Stimulated activated CD8-positive, alpha-beta memory T cell treated with anti-CD3 and anti-CD28 coated beads, Interleukin-12 subunit alpha, Interleukin-12 subunit beta, amount 100 ng/mL, for 1 hour (primary cell): Measurements from ENCODE around the gene LGALS9B.
"Not testable (repeated sequence)": the region's sequence is repeated elsewhere in the genome, so short reads cannot be mapped to it uniquely, and the experiment has no call there.

Source experiments
- DNase-seq: peaks from one replicate; pipeline ENCODE4 v3.0.0-alpha.2; 2020; ENCODE audit warnings: low read depth

LGALS9B gene

GRCh38 chr17:20466999-20467398, 340 bp downstream of the LGALS9B start:
- DNase-seq, result not testable (repeated sequence)

DNA sequence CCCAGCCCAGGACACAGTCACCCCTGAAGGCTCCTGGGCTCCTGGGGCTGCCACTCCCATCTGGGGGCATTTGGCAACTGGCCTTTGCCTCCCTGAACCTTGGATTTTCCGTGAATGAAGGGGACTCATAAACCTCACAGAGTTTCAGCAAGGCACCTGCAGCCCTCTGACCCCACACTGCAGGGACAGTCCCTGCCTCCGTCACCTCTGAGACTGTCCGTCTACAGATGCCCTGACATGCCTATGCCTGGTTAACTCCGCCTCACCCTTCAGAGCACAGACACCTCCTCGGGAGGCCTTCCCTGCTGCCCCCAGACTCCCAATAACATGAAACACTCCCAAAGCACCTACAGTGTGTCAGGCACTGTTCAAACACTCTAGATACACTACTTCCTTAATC, 786 bp downstream of the LGALS9B start:
- DNase-seq, result not testable (repeated sequence)

DNA sequence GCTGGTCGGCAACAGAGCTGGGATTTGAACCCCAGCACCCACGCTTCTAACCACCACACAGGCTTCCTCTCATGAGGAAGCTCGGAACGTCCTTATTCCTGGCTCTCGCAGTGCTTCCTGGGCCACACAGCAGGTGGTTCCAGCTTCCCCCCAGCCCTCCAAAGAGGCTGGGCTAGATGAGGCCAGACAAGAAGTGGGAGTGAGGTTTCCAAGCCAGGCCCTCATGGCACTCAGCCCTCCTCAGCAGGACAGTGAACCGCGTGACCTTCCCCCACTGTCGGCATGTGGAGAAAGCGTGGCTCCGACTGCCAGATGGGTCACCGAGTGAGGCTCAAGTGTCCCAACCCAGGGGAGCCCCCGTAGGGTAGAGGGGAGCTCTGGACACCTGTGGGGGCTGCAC, 1.8 kb downstream of the LGALS9B start:
- DNase-seq, result not testable (repeated sequence)

DNA sequence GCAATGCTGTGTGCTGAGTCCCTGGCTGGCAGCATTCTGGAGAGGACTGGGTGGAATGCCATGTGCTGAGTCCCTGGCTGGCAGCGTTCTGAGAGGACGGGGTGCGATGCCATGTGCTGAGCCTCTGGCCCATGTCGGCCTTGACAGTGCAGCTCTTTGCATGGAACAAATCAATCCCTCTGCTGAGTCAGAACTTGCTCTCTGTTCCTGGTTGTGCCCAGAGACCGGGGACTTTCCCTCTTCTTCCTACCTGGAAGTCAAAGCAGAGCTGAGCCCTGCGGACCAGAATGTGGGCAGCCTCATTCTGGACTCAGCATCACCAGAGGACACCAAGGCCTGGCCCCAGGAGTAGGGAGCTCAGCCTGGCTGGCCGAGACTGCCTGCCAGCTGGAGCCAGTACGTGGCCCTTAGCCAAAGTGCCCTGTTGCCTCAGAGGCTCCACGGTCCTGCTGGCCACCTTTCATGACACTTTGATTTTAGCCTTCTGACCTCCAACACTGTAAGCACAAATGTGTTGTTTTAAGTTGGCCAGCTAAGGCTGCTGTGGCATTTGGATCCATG, 2.4 kb downstream of the LGALS9B start:
- DNase-seq, result not testable (repeated sequence)

GRCh38 chr17:20462158-20462557, 5.2 kb downstream of the LGALS9B start:
- not testable (repeated sequence) for DNase-seq

DNA sequence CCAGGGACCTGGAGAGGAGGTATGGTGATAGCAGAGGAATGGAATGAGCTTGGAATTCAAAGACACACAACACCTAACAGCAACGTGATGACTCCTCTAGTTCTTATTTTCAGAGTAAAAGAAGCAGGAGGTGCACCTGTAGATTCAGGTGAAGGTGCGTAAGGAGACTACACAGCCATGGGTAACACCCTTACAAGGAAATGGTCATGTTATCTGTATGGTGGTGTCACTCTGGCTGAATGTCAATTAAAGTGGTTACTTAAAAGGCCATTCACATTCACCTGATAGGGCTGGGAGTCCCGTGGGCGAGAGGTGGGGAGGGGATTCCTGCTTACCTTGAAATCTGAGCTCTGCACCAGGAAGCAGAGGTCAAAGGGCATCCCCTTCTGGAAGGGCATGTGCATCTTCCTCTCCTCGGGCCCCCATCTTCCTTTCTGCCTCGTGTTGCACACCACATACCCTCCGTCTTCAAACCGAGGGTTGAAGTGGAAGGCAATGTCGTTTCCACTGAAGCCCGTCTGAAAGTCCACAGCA, 9.4 kb downstream of the LGALS9B start:
- DNase-seq, result not testable (repeated sequence)

DNA sequence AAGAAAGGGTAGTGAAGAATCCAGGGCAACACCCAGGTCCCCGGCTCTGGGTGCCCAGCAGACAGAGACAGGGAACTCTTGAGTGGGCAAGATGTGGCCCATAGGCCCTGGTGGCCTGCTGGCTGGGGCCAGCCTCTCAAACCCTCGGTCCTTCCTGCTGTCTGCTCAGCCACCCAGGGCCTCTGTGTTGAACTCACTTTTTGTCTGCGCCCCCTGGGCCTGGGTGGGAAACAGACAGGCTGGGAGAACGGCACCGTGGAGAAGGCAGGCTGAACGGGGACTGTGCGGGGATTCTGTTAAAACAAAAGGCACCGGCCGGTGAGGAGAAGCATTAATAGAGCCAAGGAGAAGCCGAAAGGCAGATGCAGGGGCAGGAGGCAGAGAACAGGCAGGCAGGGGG, 12.2 kb downstream of the LGALS9B start:
- DNase-seq, result not testable (repeated sequence)

GRCh38 chr17:20453820-20454434, 13.4 kb downstream of the LGALS9B start:
- not testable (repeated sequence) for DNase-seq

DNA sequence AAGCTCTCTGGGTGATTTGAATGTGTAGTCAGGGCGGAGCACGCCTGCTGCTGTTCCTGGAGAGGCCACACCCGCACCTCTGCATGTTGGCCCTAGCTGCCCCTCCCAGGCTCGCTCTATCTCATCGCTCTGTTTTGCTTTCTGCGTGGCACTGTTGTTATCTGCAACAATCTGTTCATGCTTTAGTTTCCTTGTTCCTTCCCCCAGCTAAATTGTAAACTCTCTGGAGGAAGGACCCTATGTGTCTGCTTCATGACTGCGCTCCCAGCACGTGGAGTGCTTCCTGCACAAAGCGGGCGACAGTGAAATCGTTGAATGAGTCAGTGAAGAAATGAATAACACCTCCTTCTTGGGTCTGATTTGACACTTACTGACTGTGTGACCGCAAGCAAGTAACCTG, 16.5 kb downstream of the LGALS9B start:
- DNase-seq, result not testable (repeated sequence)

DNA sequence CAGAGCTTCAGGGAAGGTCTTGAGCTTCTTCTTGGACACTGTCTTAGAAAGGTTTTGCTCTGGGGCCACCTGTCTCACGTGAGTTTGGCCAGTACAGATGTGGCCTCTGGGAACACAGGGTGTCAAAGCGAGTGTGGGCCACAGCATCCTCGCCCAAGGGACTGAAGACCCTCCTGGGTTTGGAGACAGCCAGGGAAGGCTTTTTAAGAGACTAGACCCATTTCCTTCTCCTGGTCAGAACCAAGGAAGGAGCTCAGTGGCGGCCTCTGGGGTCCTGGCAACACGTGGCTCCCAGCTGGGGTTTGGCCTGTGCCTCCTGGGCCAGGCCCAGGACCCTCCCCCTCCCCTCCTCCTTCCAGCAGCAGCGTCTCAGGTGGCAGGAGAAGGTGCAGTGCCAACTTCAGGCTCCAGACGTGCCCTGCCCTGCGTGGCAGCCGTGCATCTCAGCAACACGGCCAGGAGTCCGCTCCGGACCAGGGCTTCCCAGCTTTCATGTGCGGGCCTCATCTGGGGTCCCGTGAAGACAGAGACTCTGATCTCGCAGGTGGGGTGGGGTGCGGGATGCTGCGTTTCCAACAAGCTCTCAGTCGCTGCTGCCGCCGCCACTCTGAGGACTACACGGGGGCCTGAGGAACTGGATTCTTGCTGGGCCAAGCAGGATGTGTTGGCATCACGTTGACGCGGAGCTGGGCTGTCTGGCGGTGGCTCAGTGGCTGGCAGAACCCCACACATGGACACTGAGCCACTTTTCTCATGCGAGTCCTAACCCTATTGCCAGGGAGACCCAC, 19.6 kb downstream of the LGALS9B start:
- DNase-seq, result not testable (repeated sequence)

- not testable (repeated sequence) for DNase-seq
Observed at GRCh38 chr17:20446895-20447294, 20.4 kb downstream of the LGALS9B start.

DNA sequence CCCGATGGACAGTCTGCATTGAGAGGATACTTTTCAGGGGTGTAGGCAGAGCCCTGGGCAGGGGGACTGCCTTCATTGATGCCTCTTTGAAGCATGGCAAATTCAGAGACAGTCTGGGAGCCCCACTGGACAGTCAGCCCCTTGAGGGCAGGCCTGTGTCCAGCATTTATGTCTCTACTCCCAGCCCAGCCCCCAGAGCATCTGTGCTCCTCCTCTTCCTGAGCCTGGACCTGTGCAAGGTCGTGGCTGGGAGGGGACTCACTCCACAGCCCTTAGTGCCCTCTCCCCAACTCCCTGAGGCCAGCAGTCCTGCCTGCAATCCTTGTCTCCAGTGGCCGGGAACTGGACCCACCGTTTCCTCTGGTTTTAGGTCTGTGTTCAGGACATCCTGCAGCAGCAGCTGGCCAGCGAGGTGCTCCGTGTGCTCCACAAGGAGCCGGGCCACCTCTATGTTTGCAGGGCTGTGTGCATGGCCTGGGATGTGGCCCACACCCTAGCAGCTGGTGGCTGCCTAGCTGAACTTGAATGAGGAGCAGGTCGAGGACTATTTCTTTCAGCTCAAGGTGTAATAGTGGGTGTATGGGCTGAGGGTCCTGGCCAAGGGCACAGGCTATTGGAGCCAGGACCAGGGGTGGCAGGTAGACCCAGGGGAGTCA, 22.6 kb downstream of the LGALS9B start:
- not testable (repeated sequence) for DNase-seq

DNA sequence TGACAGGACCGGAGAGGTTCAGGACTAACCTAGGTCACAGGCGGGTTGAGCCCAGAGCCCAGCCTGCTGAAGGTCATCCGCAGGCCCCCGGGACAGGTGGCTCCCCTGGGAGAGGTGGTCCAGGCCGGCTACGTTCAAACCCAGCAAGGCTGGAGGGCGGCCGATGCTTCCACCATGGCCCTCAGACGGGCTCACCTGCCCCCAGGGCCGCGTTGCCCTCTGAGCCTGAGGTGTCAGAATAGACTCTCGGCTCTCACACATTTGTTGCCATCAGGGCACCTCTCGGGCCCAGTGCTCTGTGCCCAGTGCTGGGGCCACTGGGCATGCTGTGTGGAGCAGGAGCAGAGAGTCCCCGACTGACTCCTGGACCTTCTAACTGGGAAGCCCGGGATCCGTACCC, 23.2 kb downstream of the LGALS9B start:
- not testable (repeated sequence) for DNase-seq

DNA sequence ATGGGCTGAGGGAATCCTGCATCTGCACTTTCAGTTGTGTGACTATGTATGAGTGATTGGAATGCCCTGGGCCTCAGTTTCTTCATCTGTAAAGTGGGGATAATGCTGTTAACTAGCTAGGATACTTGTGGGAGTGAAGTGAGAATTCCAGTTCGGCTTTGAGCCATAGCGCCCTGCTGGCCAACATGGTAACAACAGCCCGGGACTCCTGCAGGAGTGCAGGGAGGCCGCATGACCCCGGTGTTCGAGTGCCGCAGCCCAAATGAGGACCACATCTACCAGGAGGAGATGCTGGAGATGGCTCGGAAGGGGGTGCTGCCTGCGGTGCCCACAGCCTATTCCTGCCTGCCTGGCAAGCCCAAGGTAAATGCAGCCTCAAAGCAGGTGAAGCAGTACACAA, 23.7 kb downstream of the LGALS9B start:
- DNase-seq, result not testable (repeated sequence)

DNA sequence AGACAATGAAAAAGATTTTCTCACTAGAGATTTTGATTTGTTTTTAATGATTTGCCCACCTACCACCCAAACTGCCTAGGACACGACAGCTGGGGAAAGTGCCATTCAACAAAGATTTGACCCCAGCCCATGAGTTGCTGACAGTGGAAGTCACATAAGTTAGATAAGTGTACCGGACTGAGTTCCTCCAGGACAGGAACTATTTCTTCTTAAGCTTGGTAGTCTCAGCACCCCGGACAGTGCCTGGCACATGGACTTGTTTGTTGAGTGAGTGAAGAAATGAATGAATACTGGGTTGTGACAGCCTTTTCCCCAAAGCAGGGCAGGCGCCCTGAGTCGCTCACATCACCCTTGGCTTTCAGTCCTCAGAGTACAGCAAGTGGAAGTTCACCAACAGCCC, 26.7 kb downstream of the LGALS9B start:
- DNase-seq, result not testable (repeated sequence)

DNA sequence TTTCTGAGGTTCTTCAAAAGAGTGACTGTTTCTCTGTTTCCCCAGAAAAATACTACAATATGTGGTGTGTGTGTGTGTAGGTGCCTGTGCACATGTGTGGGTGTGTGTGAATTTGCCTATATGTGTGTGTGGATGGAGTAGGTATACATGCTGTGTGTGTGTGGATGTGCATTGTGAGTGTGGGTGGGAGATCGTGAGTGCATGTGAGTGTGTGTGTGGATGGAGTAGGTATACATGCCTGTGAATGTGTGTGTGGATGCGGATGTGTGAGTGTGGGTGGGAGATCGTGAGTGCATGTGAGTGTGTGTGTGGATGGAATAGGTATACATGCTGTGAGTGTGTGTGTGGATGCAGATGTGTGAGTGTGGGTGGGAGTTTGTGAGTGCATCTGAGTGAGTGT, 32.2 kb downstream of the LGALS9B start:
- DNase-seq, result not testable (repeated sequence)

DNA sequence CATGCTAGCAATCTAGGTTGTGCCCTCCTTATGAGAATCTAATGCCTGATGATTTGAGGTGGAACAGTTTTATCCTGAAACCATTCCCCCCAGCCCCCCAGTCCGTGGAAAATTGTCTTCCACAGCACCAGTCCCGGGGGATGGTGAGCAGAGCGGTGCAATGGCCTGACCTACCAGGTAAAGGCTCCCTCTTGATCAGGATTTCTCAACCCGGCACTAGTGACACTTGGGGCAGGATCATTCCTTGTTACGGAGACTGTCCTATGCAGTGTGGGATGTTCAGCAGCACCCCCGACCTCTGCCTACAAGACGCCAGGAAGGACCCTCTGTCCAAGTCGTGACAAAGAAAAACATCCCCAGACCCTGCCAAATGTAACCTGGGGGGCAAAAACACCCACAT, 34.0 kb downstream of the LGALS9B start:
- not testable (repeated sequence) for DNase-seq

DNA sequence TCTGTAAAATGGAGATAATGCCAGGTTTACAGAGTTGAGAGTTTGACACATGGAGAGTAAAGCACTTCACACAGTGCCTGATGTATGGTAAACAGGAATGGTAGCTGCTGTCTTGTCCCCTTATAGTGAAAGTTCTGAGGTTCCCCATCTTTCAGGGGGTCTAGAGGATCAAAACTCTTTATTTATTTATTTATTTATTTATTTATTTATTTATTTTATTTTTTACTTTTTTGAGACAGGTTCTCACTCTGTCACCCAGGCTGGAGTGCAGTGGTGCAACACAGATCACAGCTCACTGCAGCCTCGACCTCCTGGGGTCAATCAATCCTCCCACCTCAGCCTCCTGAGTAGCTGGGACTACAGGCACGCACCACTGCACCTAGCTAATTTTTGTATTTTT, 40.1 kb downstream of the LGALS9B start:
- DNase-seq, result not testable (repeated sequence)

DNA sequence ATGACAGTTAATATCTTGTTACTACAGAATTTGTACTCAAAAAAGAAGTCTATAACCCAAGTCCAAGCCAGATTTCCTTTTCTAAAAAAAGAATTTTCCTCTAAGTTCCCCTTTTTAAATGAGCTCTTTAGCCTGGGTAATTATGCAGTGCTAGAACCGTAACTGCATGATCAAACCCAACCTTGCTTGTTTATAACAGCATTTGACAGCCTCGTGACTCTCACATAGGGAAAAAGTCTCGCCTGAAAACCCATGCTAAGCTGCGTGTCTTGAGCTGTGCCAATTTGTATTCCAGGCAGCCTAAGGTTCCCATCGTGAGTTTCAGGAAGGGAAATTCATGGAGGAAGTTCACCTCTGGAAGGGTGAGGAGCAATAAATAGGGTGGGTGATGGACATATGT, 44.5 kb downstream of the LGALS9B start:
- DNase-seq, result not testable (repeated sequence)

GRCh38 chr17:20418838-20419237, 48.5 kb downstream of the LGALS9B start:
- DNase-seq, result not testable (repeated sequence)

GRCh38 chr17:20417492-20418080, 49.8 kb downstream of the LGALS9B start:
- not testable (repeated sequence) for DNase-seq

DNA sequence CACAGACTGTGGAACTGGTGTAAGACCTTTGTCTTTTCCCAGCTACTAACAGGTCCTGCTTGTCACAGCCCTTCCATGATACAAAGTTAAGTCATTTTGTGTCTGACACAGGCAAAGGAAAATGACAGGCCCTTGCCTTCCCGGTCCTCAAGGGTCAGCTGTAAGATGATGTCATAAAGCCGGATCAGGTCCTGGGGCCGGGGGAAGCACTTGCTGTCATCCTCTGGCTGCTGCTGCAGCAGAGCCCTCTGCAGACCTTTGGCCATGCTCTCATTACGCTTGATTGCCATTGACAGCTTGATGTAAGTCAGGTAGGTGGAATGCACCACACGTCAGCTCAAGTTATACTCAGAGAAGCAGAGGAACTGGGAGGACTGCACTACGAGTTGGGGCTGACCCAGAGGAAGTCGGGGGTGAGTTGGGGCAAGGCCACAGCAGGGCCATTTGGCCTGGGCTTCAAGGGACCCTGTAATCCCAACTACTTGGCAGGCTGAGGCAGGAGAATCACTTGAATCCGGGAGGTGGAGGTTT, 50.9 kb downstream of the LGALS9B start:
- DNase-seq, result not testable (repeated sequence)
